GM18951 (cell line): ENCODE measurements around the gene FNDC3B.

Source experiments
- POLR2A ChIP-seq: IDR thresholded peaks from 4 replicates; pipeline ENCODE4 v1.6.1; 2011; ENCODE audit warnings: mild to moderate bottlenecking; ENCODE audit not compliant: insufficient read length, insufficient read depth; ENCODE audit errors: extremely low read depth
- in situ Hi-C: fragments of 300-500 bp; cut with MboI; formaldehyde crosslinking; loops from one replicate; pipeline ENCODE4 v1.12.0; 2022; ENCODE audit warnings: low sequenced_read_pairs, mixed read lengths, inconsistent platforms; ENCODE audit not compliant: unreplicated experiment

Gene FNDC3B

DNA sequence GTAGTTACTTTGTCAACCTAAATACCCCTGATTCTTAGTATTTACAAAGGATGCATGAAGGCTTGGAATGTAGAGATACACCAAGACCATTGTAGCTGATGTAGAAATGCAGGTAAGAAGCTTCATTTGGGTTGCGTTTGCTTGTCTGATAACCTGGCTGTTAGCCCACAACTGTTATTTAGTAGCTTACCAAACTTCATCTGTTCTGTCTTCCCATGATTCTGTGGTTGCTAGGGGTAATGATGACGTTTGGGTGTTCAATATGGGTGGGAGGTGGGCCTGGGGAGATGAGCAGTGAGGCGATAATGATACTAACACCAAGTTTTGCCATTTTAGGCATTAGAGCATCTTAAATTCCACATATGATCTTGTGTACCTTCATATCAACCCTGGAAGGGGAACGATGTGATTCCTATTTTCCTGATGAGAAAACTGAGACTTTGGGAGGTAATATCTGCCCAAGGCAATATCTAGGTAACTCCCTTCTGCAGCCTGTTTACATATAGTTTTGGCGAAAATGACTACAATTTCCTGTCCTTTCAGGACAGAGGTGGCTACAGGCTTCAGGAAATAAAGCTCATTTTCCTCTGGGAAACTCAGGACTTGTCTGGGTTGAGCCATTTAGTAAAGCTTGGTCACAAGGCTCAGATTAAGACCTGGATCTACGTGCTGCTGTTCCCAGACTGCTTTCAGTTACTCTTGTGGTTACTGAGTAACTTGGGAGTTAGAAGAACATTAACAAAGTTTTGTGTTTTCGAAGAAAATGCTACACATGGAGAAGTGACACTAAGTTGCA lies 26.8 kb downstream of the FNDC3B start:
- TF ChIP-seq POLR2A, result no peak
- in situ Hi-C loops, result no loop called here

GRCh38 chr3:172066880-172067796 lies 27.8 kb downstream of the FNDC3B start:
- in situ Hi-C loops, result no loop called here
- no peak for TF ChIP-seq POLR2A

DNA sequence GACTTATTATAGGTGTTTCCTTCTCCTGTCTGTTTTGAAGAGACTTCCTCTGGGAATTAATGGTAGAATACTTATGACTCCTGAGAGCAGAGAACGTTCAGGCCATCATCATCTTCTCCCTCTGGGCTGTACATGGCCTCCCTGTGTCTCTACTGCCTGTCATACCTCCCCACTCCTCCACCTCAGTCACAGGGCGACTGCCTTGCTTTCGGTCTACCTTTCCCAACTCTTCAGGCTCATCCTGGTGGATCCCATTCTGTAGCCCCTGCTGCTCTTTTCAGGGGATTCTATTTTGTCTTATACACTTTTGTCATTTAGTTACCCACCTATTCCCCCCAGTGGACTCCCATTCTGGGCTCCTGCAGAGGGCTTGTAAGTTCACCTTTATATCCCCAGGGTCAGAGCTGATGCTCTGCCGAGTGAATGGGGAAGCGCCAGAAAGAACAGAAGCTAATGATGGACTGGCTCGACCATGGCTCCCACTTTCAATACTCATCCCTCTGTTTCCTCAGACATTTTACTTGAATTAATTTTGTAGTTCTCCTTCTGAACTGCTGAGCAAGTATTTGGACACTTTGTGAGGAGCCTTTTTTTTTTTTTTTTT lies 28.6 kb downstream of the FNDC3B start:
- TF ChIP-seq POLR2A, result no peak
- in situ Hi-C loops, result no loop called here

DNA sequence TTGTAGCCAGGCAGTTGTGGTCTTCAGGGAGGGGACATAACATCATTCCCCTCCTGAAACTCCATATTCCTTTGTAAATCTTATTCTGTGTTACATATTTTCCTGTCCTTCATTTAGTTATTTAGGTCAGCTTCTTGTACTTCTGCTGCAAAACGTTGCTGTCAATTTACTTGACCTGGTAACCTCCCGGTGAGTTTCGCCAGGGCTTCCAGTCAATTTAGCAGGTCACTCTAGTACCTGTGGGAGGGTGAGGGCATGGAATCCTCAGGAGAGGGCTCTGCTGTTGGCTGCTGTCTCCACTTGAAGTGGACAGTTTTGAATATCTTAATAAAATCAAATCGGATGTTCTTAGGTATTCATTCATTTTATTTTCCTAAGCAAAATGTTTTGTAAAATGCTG lies 29.6 kb downstream of the FNDC3B start:
- in situ Hi-C loops, result no loop called here
- TF ChIP-seq POLR2A, result no peak

- TF ChIP-seq POLR2A, result no peak
- in situ Hi-C loops, result no loop called here
These were observed 30.1 kb downstream of the FNDC3B start for GRCh38 chr3:172069478-172069877.

- no peak for TF ChIP-seq POLR2A
- in situ Hi-C loops, result no loop called here
These were observed 30.9 kb downstream of the FNDC3B start for GRCh38 chr3:172070269-172070668.

GRCh38 chr3:172070802-172071201 lies 31.4 kb downstream of the FNDC3B start:
- in situ Hi-C loops, result no loop called here
- no peak for TF ChIP-seq POLR2A

GRCh38 chr3:172071780-172072330 lies 32.5 kb downstream of the FNDC3B start:
- no peak for TF ChIP-seq POLR2A
- in situ Hi-C loops, result no loop called here

GRCh38 chr3:172072543-172072942 lies 33.2 kb downstream of the FNDC3B start:
- no peak for TF ChIP-seq POLR2A
- in situ Hi-C loops, result no loop called here

- in situ Hi-C loops, result no loop called here
- TF ChIP-seq POLR2A, result no peak
These were observed 34.0 kb downstream of the FNDC3B start for GRCh38 chr3:172073262-172073915.

GRCh38 chr3:172074032-172074431 lies 34.7 kb downstream of the FNDC3B start:
- in situ Hi-C loops, result no loop called here
- no peak for TF ChIP-seq POLR2A

- TF ChIP-seq POLR2A, result no peak
- in situ Hi-C loops, result no loop called here
These were observed 35.2 kb downstream of the FNDC3B start for GRCh38 chr3:172074586-172074985.

- no peak for TF ChIP-seq POLR2A
- in situ Hi-C loops, result no loop called here
These were observed 36.8 kb downstream of the FNDC3B start for GRCh38 chr3:172076212-172076611.
